GM18505 (cell line): ENCODE data around the gene TAMALIN.

Experiments
- ATAC-seq: cut with Tn5 transposase; IDR thresholded peaks from one replicate; pipeline ENCODE4 v1.9.1; 2021; ENCODE audit not compliant: unreplicated experiment
- POLR2A ChIP-seq: IDR thresholded peaks from 4 replicates; pipeline ENCODE4 v1.6.1; 2011; ENCODE audit warnings: borderline replicate concordance; ENCODE audit not compliant: insufficient read depth, insufficient read length; ENCODE audit errors: extremely low read depth

The TAMALIN gene

GRCh38 chr12:52043386-52044212, 36.9 kb downstream of the TAMALIN start:
- no peak for TF ChIP-seq POLR2A

GRCh38 chr12:52044292-52044983, 37.7 kb downstream of the TAMALIN start:
- TF ChIP-seq POLR2A: no peak
- ATAC-seq: no peak

More at GRCh38 chr12:52043386-52044212, 36.9 kb downstream of the TAMALIN start:
- no peak for ATAC-seq

- ATAC-seq: no peak
- TF ChIP-seq POLR2A: no peak
Measured at GRCh38 chr12:52045794-52046199, 39.1 kb downstream of the TAMALIN start.

GRCh38 chr12:52046859-52047258, 40.1 kb downstream of the TAMALIN start:
- ATAC-seq: no peak
- TF ChIP-seq POLR2A: no peak

- ATAC-seq: no peak
- TF ChIP-seq POLR2A: no peak
Measured at GRCh38 chr12:52049286-52049685, 42.5 kb downstream of the TAMALIN start.

GRCh38 chr12:52049688-52050087, 42.9 kb downstream of the TAMALIN start:
- ATAC-seq: no peak
- no peak for TF ChIP-seq POLR2A

- ATAC-seq: peak; percentile 4
- TF ChIP-seq POLR2A: no peak
Measured at GRCh38 chr12:52050116-52050757, 43.5 kb downstream of the TAMALIN start.

- ATAC-seq: peak; percentile 81
Measured at GRCh38 chr12:52050758-52051541, 44.2 kb downstream of the TAMALIN start, which contains the start of gene NR4A1. Gene NR4A1 (plus strand): TSS chr12:52051442. CDS start chr12:52054329, 2,887 bp downstream.

GRCh38 chr12:52052468-52053186, 45.9 kb downstream of the TAMALIN start:
- no peak for ATAC-seq
- no peak for TF ChIP-seq POLR2A

More at GRCh38 chr12:52050758-52051541, 44.2 kb downstream of the TAMALIN start, which contains the start of gene NR4A1:
- TF ChIP-seq POLR2A: peak; percentile 65

GRCh38 chr12:52053536-52054209, 46.9 kb downstream of the TAMALIN start:
- no peak for ATAC-seq
- no peak for TF ChIP-seq POLR2A

GRCh38 chr12:52054231-52054832, 47.6 kb downstream of the TAMALIN start:
- no peak for ATAC-seq
- TF ChIP-seq POLR2A: no peak
